SK-N-SH (cell line): ENCODE data around the gene NT5DC3. TPM values are rescaled to one million over a fixed set of nuclear protein-coding genes. Genes with fewer than 3 reads are reported as not detected.

Source experiments
- CTCF ChIA-PET: fragments of 300-600, 350-600 bp; formaldehyde crosslinking; extraction: SDS; loops from one replicate; lab custom pipeline; 2021; lab: Yijun Ruan, JAX
- POLR2A ChIA-PET: fragments of 350-600 bp; sonication (Branson Sonifier 250); formaldehyde crosslinking; extraction: SDS; loops from one replicate; lab custom pipeline; 2020; ENCODE audit warnings: antibody characterized with exemption, inconsistent platforms; lab: Yijun Ruan, JAX
- DNase-seq: peaks from one replicate; pipeline ENCODE4 v3.0.0; 2012
- H2AFZ ChIP-seq: fragments of 200-600 bp; sonication (generic); 2 replicates; pipeline ENCODE4 v1.8.1; 2016; ENCODE audit warnings: antibody characterized with exemption, mild to moderate bottlenecking, low read depth
- H3F3A ChIP-seq: fragments of 200-600 bp; sonication (generic); replicated peaks from 2 replicates; pipeline ENCODE3; 2016; ENCODE audit warnings: antibody characterized with exemption, mild to moderate bottlenecking; ENCODE audit not compliant: insufficient read depth
- H3K27ac ChIP-seq, 2 experiments: fragments of 200-500 bp in 1 of 2; fragments of 200-600 bp in 1 of 2; sonication (Bioruptor generic) in 1 of 2; sonication (generic), shearing (Covaris generic) in 1 of 2; 2 replicates each; pipeline versions ENCODE4 v1.5.1 to v1.6.1; 2014 to 2016; ENCODE audit warnings: low read depth in 2 of 2, inconsistent platforms in 1 of 2, low read length in 1 of 2, mild to moderate bottlenecking in 1 of 2, mixed read lengths in 1 of 2
- H3K27me3 ChIP-seq: fragments of 200-600 bp; sonication (generic), shearing (Covaris generic); 2 replicates; pipeline ENCODE4 v1.6.1; 2016; ENCODE audit warnings: mixed run types; ENCODE audit not compliant: insufficient read depth
- H3K36me3 ChIP-seq, 2 experiments: fragments of 200-500 bp in 1 of 2; fragments of 200-600 bp in 1 of 2; sonication (Bioruptor generic) in 1 of 2; sonication (generic) in 1 of 2; replicated peaks in 1 of 2; 2 replicates each; pipeline versions ENCODE3 to v1.5.1; 2014 to 2016; ENCODE audit warnings: low read length in 1 of 2, mild to moderate bottlenecking in 1 of 2; ENCODE audit not compliant: insufficient read depth in 2 of 2, control insufficient read depth in 1 of 2
- H3K4me1 ChIP-seq, 2 experiments: fragments of 200-500 bp in 1 of 2; fragments of 200-600 bp in 1 of 2; sonication (Bioruptor generic) in 1 of 2; sonication (generic), shearing (Covaris generic) in 1 of 2; 2 replicates each; pipeline versions ENCODE4 v1.5.1 to v1.6.1; 2014 to 2016; ENCODE audit warnings: low read depth in 1 of 2, low read length in 1 of 2, mixed run types in 1 of 2; ENCODE audit not compliant: insufficient read depth in 2 of 2, control insufficient read depth in 1 of 2
- H3K4me2 ChIP-seq: fragments of 200-600 bp; sonication (generic), shearing (Covaris generic); 2 replicates; pipeline ENCODE4 v1.6.1; 2017; ENCODE audit warnings: mixed run types
- H3K4me3 ChIP-seq, 2 experiments: fragments of 200-500 bp in 1 of 2; fragments of 200-600 bp in 1 of 2; sonication (Bioruptor generic) in 1 of 2; sonication (generic), shearing (Covaris generic) in 1 of 2; 2 replicates each; pipeline versions ENCODE4 v1.5.1 to v1.8.1; 2014 to 2016; ENCODE audit warnings: low read depth in 2 of 2, inconsistent platforms in 1 of 2, low read length in 1 of 2, mild to moderate bottlenecking in 1 of 2, mixed read lengths in 1 of 2, moderate library complexity in 1 of 2
- H3K79me2 ChIP-seq: fragments of 200-600 bp; sonication (generic); 2 replicates; pipeline ENCODE4 v1.8.1; 2017; ENCODE audit warnings: mild to moderate bottlenecking; ENCODE audit not compliant: insufficient read depth
- H3K9ac ChIP-seq: fragments of 200-600 bp; sonication (generic); 2 replicates; pipeline ENCODE4 v1.6.1; 2017; ENCODE audit warnings: mixed run types
- H3K9me2 ChIP-seq: fragments of 200-600 bp; sonication (generic); 2 replicates; pipeline ENCODE4 v1.6.1; 2017; ENCODE audit warnings: mixed run types
- H3K9me3 ChIP-seq: fragments of 200-600 bp; sonication (generic); 2 replicates; pipeline ENCODE4 v1.6.1; 2017; ENCODE audit warnings: mixed run types, mild to moderate bottlenecking, moderate library complexity
- H4K20me1 ChIP-seq: fragments of 200-600 bp; sonication (generic); 2 replicates; pipeline ENCODE4 v1.6.1; 2017; ENCODE audit warnings: mild to moderate bottlenecking, mixed run types; ENCODE audit not compliant: insufficient read depth
- ELF1 ChIP-seq: IDR thresholded peaks from 2 replicates; pipeline ENCODE4 v1.4.0; 2012
- EP300 ChIP-seq, 2 experiments: IDR thresholded peaks; 2 replicates each; pipeline versions ENCODE4 v1.4.0 to v1.6.1; 2012; ENCODE audit warnings: borderline replicate concordance in 1 of 2, low read depth in 1 of 2, low read length in 1 of 2
- FOXM1 ChIP-seq: IDR thresholded peaks from 2 replicates; pipeline ENCODE4 v1.4.0; 2012; ENCODE audit warnings: low read depth, mild to moderate bottlenecking
- GATA2 ChIP-seq: sonication (generic); formaldehyde crosslinking; IDR thresholded peaks from 2 replicates; pipeline ENCODE4 v1.5.0; 2020; ENCODE audit warnings: mild to moderate bottlenecking, missing genetic modification reagents
- MEF2A ChIP-seq: IDR thresholded peaks from 2 replicates; pipeline ENCODE4 v1.4.0; 2012; ENCODE audit warnings: low read depth, borderline replicate concordance
- NRF1 ChIP-seq: IDR thresholded peaks from 2 replicates; pipeline ENCODE4 v1.6.1; 2012; ENCODE audit warnings: low read depth, mild to moderate bottlenecking, low read length
- POLR2AphosphoS5 ChIP-seq: IDR thresholded peaks from 2 replicates; pipeline ENCODE4 v1.6.1; 2012; ENCODE audit warnings: low read depth, low read length
- RAD21 ChIP-seq: IDR thresholded peaks from 2 replicates; pipeline ENCODE4 v1.6.1; 2012; ENCODE audit warnings: mild to moderate bottlenecking, low read length
- RFX5 ChIP-seq: IDR thresholded peaks from 2 replicates; pipeline ENCODE4 v1.6.1; 2012; ENCODE audit warnings: mild to moderate bottlenecking, improper control_type of control experiment, low read length
- RXRA ChIP-seq: IDR thresholded peaks from 2 replicates; pipeline ENCODE4 v1.4.0; 2012; ENCODE audit warnings: low read depth, mild to moderate bottlenecking, borderline replicate concordance
- TEAD4 ChIP-seq: IDR thresholded peaks from 2 replicates; pipeline ENCODE4 v1.4.0; 2012; ENCODE audit warnings: mild to moderate bottlenecking, borderline replicate concordance; ENCODE audit not compliant: insufficient read depth
- WGBS: methylation state at CpG from one replicate; pipeline ENCODE4 v1.1.6; 2017; ENCODE audit warnings: low lambda C conversion rate; 5-methylcytosine and 5-hydroxymethylcytosine counted together
- polyA plus RNA-seq, 3 experiments: library from polyadenylated mRNA; depleted of rRNA; stranded (reverse); fragments of >200 nt; gene quantifications; 2 replicates each; pipeline ENCODE4 v1.2.3, GENCODE V29; 2012
- TF ChIP-seq, protein P1 (sequence below): IDR thresholded peaks from 2 replicates; pipeline ENCODE4 v1.6.1; 2012; ENCODE audit warnings: mild to moderate bottlenecking, low read depth, low read length, moderate library complexity
- TF ChIP-seq, protein P2 (sequence below): IDR thresholded peaks from 2 replicates; pipeline ENCODE4; 2012
- TF ChIP-seq, protein P3 (sequence below): IDR thresholded peaks from 2 replicates; pipeline ENCODE4 v1.4.0; 2012; ENCODE audit warnings: low read depth, borderline replicate concordance

NT5DC3 gene
- polyA plus RNA-seq, 1 of the 3 experiments (the other 2 are of a cell fraction), result 11.0 TPM

DNA sequence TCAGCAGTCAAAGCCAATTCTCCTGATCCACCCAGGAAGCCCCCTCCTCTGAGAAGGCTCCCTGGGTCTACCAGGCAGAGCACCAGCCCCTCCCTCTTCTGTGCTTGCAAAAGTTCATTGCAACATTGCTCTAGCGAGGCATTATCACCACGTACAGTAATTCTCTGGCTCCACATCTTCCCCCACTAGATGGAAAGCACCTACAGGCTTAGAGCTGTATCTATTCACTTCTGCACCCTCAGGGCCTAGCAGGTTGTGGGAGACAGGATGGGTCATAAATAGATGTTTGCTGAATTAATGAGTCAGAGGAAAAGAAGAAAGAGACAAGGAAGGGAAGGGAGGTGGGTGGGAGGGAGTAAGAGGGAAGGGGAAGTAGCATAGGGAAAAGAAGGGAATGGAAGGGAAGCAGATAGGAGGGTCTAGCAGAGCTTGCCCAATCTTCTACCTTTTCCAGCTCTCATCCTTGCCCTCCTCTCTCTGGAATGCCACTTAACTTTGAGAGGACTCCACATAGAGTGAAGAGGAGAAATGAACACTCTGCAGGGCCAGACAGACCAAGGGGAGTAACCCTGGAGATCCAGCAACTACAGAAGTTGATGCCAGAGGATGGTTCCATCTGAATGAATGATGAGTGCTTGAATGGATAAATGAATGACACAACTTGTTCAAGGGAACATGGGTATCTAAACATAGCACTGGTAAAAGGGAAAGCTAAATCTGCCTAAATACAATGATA lies 42.0 kb upstream of the NT5DC3 start:
- no peaks in the 10 kb centered on the region for H3K79me2 ChIP-seq
- WGBS, result 52% methylated on average over 2 of the region's 2 CpGs
- TF ChIP-seq FOXM1 (no peak), NRF1 (no peak), RXRA (no peak), EP300 (IDR thresholded peaks at IDR 0.05; ENCODE audit: borderline replicate concordance in 1 of 2, low read depth in 1 of 2, low read length in 1 of 2) (no peak)
- no peak overlapping the region for H3K4me2 ChIP-seq
- H3K27me3 ChIP-seq, result no peaks in the 10 kb centered on the region
- H3F3A ChIP-seq, result no peaks in the 10 kb centered on the region
- H3K9me2 ChIP-seq, result no peaks in the 10 kb centered on the region
- H4K20me1 ChIP-seq, result no peaks in the 10 kb centered on the region
- no peak overlapping the region for H3K9ac ChIP-seq
- H3K36me3 ChIP-seq, result no peaks in the 10 kb centered on the region
- H3K4me1 ChIP-seq, result peaks cover 0 to 9% of the 10 kb centered on the region in 2 experiments; a peak in 2 of 4 replicates
- no peak overlapping the region for H2AFZ ChIP-seq
- no peak overlapping the region for H3K27ac ChIP-seq
- H3K9me3 ChIP-seq, result no peaks in the 10 kb centered on the region
- no peak overlapping the region for H3K4me3 ChIP-seq
- ChIA-PET POLR2A (no interaction called here), CTCF (interaction anchor here (2.8 kb wide), 1 partner anchor 226 kb away, joined by 25 read pairs; no protein-coding TSS in a partner anchor)
- no peak for DNase-seq

DNA sequence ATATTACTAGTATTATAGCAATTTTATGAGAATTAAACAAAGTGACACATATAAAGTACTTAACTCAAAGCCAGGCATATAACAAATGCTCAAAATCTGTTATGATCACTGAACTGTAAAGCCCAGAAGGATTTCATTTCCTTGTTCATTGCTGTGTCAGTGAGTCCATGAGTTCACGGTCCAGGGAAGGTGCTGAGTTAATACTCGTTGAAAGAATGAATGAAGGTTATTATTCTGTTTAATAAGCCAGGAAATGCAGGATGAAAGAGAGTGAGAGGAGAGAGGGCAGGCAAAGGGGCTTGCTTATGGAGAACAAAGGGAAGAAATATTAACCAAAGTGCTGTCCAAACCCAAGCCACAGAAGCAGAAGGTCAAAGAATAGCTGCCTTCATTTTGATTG lies 40.2 kb upstream of the NT5DC3 start:
- Histone ChIP-seq H2AFZ (no peak overlapping the region), H3K9me2 (no peaks in the 10 kb centered on the region), H3K4me2 (no peak overlapping the region), H3K79me2 (no peaks in the 10 kb centered on the region), H3K4me3 (no peak overlapping the region), H3K27ac (no peak overlapping the region), H3K27me3 (no peaks in the 10 kb centered on the region), H3F3A (no peaks in the 10 kb centered on the region), H3K4me1 (peaks cover 0 to 9% of the 10 kb centered on the region in 2 experiments; a peak in 2 of 4 replicates), H4K20me1 (no peaks in the 10 kb centered on the region), H3K36me3 (no peaks in the 10 kb centered on the region), H3K9ac (no peak overlapping the region), H3K9me3 (no peaks in the 10 kb centered on the region)
- TF ChIP-seq MEF2A (no peak), GATA2 (CRISPR knock-in tag) (no peak), TEAD4 (no peak), RAD21 (no peak)
- ChIA-PET POLR2A (no interaction called here), CTCF (interaction anchor here (4.5 kb wide), 1 partner anchor 227 kb away, joined by 28 read pairs; no protein-coding TSS in a partner anchor)
- DNase-seq, result no peak
- WGBS, result 49% methylated on average over 2 of the region's 2 CpGs

DNA sequence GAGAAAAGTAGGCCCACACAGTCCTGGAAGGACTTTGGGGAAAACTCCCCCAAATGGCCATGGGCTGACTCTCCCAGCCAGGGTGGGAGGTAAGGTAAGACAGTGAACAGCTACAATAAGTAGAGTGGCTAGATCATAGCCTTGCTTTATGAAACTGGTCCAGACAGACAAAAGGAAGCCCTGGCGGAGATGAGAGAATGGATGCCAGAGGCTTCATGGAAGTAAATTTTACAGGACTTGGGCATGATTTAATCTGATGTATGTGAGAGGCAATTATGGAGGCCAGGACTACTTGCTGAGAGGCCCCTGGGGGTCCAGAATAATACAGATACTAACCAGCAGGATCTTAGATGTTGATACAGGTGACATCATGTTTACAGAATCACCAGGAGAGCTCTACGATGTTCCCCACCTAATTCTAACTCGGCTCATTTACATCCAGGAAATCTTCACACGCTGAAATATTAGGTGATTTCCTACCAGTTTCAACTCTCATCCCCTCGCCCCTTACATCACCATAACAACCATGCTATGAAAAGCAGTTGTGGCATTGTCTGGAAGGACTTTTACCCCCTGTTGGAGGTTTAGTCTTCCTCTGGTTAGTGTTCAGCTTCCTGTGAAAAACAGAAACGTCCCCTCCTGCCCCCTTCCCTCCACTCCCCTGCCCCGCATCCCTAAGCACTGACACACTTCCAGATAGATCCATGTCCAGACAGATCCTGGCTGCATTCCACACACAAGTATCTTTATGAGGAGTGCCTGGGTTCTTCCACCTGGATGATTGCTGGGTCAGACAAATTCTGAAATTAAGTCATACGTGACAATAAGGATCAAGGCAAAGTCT lies 39.5 kb upstream of the NT5DC3 start:
- Histone ChIP-seq H3K4me3 (no peak overlapping the region), H3K36me3 (no peaks in the 10 kb centered on the region), H2AFZ (no peak overlapping the region), H3F3A (no peaks in the 10 kb centered on the region), H3K9me2 (no peaks in the 10 kb centered on the region), H3K27me3 (no peaks in the 10 kb centered on the region), H3K9me3 (no peaks in the 10 kb centered on the region), H4K20me1 (no peaks in the 10 kb centered on the region), H3K9ac (no peak overlapping the region), H3K4me1 (peaks cover 0 to 9% of the 10 kb centered on the region in 2 experiments; a peak in 2 of 4 replicates), H3K79me2 (no peaks in the 10 kb centered on the region), H3K4me2 (no peak overlapping the region), H3K27ac (no peak overlapping the region)
- WGBS, result 65% methylated on average over 8 of the region's 8 CpGs
- peak; percentile 17 for DNase-seq
- ChIA-PET POLR2A (no interaction called here), CTCF (interaction anchor here (1.0 to 4.5 kb wide), 2 partner anchors 110 to 228 kb away, joined by 5 to 28 read pairs; no protein-coding TSS in a partner anchor)
- no peak for TF ChIP-seq RFX5
- TF ChIP-seq RAD21, result no peak
- TF ChIP-seq, protein P1, sequence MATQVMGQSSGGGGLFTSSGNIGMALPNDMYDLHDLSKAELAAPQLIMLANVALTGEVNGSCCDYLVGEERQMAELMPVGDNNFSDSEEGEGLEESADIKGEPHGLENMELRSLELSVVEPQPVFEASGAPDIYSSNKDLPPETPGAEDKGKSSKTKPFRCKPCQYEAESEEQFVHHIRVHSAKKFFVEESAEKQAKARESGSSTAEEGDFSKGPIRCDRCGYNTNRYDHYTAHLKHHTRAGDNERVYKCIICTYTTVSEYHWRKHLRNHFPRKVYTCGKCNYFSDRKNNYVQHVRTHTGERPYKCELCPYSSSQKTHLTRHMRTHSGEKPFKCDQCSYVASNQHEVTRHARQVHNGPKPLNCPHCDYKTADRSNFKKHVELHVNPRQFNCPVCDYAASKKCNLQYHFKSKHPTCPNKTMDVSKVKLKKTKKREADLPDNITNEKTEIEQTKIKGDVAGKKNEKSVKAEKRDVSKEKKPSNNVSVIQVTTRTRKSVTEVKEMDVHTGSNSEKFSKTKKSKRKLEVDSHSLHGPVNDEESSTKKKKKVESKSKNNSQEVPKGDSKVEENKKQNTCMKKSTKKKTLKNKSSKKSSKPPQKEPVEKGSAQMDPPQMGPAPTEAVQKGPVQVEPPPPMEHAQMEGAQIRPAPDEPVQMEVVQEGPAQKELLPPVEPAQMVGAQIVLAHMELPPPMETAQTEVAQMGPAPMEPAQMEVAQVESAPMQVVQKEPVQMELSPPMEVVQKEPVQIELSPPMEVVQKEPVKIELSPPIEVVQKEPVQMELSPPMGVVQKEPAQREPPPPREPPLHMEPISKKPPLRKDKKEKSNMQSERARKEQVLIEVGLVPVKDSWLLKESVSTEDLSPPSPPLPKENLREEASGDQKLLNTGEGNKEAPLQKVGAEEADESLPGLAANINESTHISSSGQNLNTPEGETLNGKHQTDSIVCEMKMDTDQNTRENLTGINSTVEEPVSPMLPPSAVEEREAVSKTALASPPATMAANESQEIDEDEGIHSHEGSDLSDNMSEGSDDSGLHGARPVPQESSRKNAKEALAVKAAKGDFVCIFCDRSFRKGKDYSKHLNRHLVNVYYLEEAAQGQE, result no peak
- TF ChIP-seq, protein P2, sequence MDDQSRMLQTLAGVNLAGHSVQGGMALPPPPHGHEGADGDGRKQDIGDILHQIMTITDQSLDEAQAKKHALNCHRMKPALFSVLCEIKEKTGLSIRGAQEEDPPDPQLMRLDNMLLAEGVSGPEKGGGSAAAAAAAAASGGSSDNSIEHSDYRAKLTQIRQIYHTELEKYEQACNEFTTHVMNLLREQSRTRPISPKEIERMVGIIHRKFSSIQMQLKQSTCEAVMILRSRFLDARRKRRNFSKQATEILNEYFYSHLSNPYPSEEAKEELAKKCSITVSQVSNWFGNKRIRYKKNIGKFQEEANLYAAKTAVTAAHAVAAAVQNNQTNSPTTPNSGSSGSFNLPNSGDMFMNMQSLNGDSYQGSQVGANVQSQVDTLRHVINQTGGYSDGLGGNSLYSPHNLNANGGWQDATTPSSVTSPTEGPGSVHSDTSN, result no peak
- TF ChIP-seq ELF1, result no peak
- TF ChIP-seq, protein P3, sequence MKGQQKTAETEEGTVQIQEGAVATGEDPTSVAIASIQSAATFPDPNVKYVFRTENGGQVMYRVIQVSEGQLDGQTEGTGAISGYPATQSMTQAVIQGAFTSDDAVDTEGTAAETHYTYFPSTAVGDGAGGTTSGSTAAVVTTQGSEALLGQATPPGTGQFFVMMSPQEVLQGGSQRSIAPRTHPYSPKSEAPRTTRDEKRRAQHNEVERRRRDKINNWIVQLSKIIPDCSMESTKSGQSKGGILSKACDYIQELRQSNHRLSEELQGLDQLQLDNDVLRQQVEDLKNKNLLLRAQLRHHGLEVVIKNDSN, result no peak
- no peak for TF ChIP-seq POLR2AphosphoS5
